NCI-H69 (cell line): ENCODE data around the gene RTL3.

Experiments used
- DNase-seq: peaks from one replicate; lab custom pipeline; 2025; lab: John Stamatoyannopoulos, UW

RTL3 gene

GRCh38 chrX:78619834-78620233 lies 39.3 kb downstream of the RTL3 start:
- DNase-seq, result no peak

- DNase-seq, result no peak
Measured at GRCh38 chrX:78618987-78619386, 40.1 kb downstream of the RTL3 start.

- no peak for DNase-seq
Measured at GRCh38 chrX:78614264-78614663, 44.9 kb downstream of the RTL3 start.
